Stomach (tissue), 9 donors: ENCODE results near the gene ADGRA1. TPM values are rescaled to one million over a fixed set of nuclear protein-coding genes. Genes with fewer than 3 reads are reported as not detected.
"Not testable (repeated sequence)": the region's sequence is repeated elsewhere in the genome, so short reads cannot be mapped to it uniquely, and the experiment has no call there.

ENCODE experiments used
- DNase-seq, 2 donors: peaks; one replicate each; pipeline versions ENCODE4 v3.0.0 to v3.0.0-alpha.2; 2013 to 2019
- H3K27ac ChIP-seq, 5 donors: fragments of 200-600 bp in 4 of 5; sonication (generic) in 4 of 5; one replicate each; pipeline ENCODE4 v1.5.1; 2013 to 2019; ENCODE audit warnings: mild to moderate bottlenecking in 1 of 5, moderate library complexity in 1 of 5
- H3K27me3 ChIP-seq, 3 donors: fragments of 200-600 bp; sonication (generic); one replicate each; pipeline ENCODE4 v1.5.1; 2017 to 2019; ENCODE audit warnings: mixed run types in 1 of 3
- H3K36me3 ChIP-seq, 4 donors: fragments of 200-600 bp; sonication (generic); 1 replicate in 3 of 4; 2 replicates in 1 of 4; pipeline ENCODE4 v1.5.1; 2016 to 2019
- H3K4me1 ChIP-seq, 4 donors: fragments of 200-600 bp; sonication (generic); one replicate each; pipeline ENCODE4 v1.5.1; 2016 to 2019
- H3K4me3 ChIP-seq, 4 donors: fragments of 200-600 bp; sonication (generic) in 3 of 4; one replicate each; pipeline ENCODE4 v1.5.1; 2016 to 2019; ENCODE audit warnings: mild to moderate bottlenecking in 1 of 4
- H3K9me3 ChIP-seq, 4 donors: fragments of 200-600 bp; sonication (generic); one replicate each; pipeline ENCODE4 v1.5.1; 2016 to 2019
- CTCF ChIP-seq, 7 experiments: fragments of 450-650 bp in 4 of 7; fragments of 200-600 bp in 3 of 7; sonication (generic) in 3 of 7; IDR thresholded peaks; one replicate each; pipeline ENCODE4 v1.5.1; 2016 to 2019; ENCODE audit warnings: antibody characterized with exemption in 7 of 7, control low read depth in 2 of 7, mild to moderate bottlenecking in 1 of 7
- EP300 ChIP-seq: sonication (generic); formaldehyde crosslinking; IDR thresholded peaks from one replicate; pipeline ENCODE4 v1.6.1; 2017; ENCODE audit warnings: antibody characterized with exemption
- POLR2A ChIP-seq, 4 donors: fragments of 450-650 bp; IDR thresholded peaks; one replicate each; pipeline ENCODE4 v1.6.1; 2016; ENCODE audit warnings: antibody characterized with exemption in 4 of 4, control low read depth in 2 of 4, mild to moderate bottlenecking in 1 of 4, moderate library complexity in 1 of 4
- POLR2AphosphoS5 ChIP-seq, 3 donors: sonication (generic); formaldehyde crosslinking; IDR thresholded peaks; one replicate each; pipeline ENCODE4 v1.6.1; 2016; ENCODE audit warnings: antibody characterized with exemption in 3 of 3
- WGBS, 5 donors: extraction: QIAGEN DNeasy Blood & Tissue Kit in 3 of 5; methylation state at CpG; one replicate each; pipeline versions ENCODE4 v1.1.5 to v1.1.7; 2013 to 2018; 5-methylcytosine and 5-hydroxymethylcytosine counted together
- intact Hi-C: fragments of 100-400 bp; cut with DNase I; formaldehyde crosslinking; loops from one replicate; pipeline ENCODE4 v1.15.1; 2023; ENCODE audit warnings: low total_unique reads
- polyA plus RNA-seq, 3 donors: library from polyadenylated mRNA; stranded (reverse); fragments of 200-250 nt; gene quantifications; one replicate each; pipeline ENCODE4 v1.2.3, GENCODE V29; 2013
- total RNA-seq, 5 donors: library from RNA; depleted of rRNA; stranded (reverse); fragments of >200 nt; gene quantifications; one replicate each; pipeline versions ENCODE4 v1.1.0 to v1.2.3, GENCODE V29; 2014 to 2016
- donor health status: healthy with polysubstance abuse.
- donor health status: Bipolar disorder and iron deficiency.
- donor health status: healthy.

The ADGRA1 gene
- total and polyA plus RNA-seq, 8 donors, result under 0.01 to 0.73 (median 0.14) TPM; not detected in 5

- Histone ChIP-seq H3K36me3 (no peaks in the 10 kb centered on the region), H3K4me1 (no peaks in the 10 kb centered on the region), H3K4me3 (no peak overlapping the region), H3K9me3 (no peaks in the 10 kb centered on the region), H3K27me3 (peaks cover 0 to 10% (median 0%) of the 10 kb centered on the region in 3 donors), H3K27ac (no peak overlapping the region)
- intact Hi-C loops, result no loop called here
- WGBS, 5 donors, result 66 to 83% (median 76%) methylated on average over 15 to 20 of the region's 20 CpGs
- no peak for DNase-seq
- TF ChIP-seq EP300, result no peak
- TF ChIP-seq CTCF (IDR thresholded peaks at IDR 0.05), result no peak
- TF ChIP-seq POLR2A (IDR thresholded peaks at IDR 0.05), result no peak
- TF ChIP-seq POLR2AphosphoS5 (IDR thresholded peaks at IDR 0.05), result no peak
These were observed 45.9 kb downstream of the ADGRA1 start for GRCh38 chr10:133133471-133134231.

GRCh38 chr10:133134411-133135115, 46.8 kb downstream of the ADGRA1 start:
- Histone ChIP-seq H3K4me1 (no peaks in the 10 kb centered on the region), H3K4me3 (no peak overlapping the region), H3K27me3 (peaks cover 0 to 14% (median 0%) of the 10 kb centered on the region in 3 donors), H3K9me3 (no peaks in the 10 kb centered on the region), H3K36me3 (no peaks in the 10 kb centered on the region), H3K27ac (no peak overlapping the region)
- intact Hi-C loops, result no loop called here
- no peak for DNase-seq
- TF ChIP-seq POLR2AphosphoS5 (IDR thresholded peaks at IDR 0.05) (no peak), CTCF (IDR thresholded peaks at IDR 0.05) (no peak), POLR2A (IDR thresholded peaks at IDR 0.05) (no peak), EP300 (no peak)
- WGBS, 5 donors, result 64 to 79% (median 67%) methylated on average over 20 of the region's 20 CpGs

GRCh38 chr10:133135116-133135465, 47.4 kb downstream of the ADGRA1 start:
- H3K4me1 ChIP-seq, result no peaks in the 10 kb centered on the region
- TF ChIP-seq EP300 (no peak), CTCF (IDR thresholded peaks at IDR 0.05) (no peak), POLR2AphosphoS5 (IDR thresholded peaks at IDR 0.05) (no peak), POLR2A (IDR thresholded peaks at IDR 0.05) (no peak)
- H3K27ac ChIP-seq, result no peak overlapping the region
- DNase-seq, result no peak
- WGBS, 5 donors, result 48 to 91% (median 55%) methylated on average over 6 to 8 of the region's 8 CpGs
- H3K36me3 ChIP-seq, result no peaks in the 10 kb centered on the region
- intact Hi-C loops, result no loop called here
- H3K9me3 ChIP-seq, result no peaks in the 10 kb centered on the region
- no peak overlapping the region for H3K4me3 ChIP-seq
- H3K27me3 ChIP-seq, result peaks cover 0 to 20% (median 0%) of the 10 kb centered on the region in 3 donors

GRCh38 chr10:133137486-133138145, 49.9 kb downstream of the ADGRA1 start:
- H3K4me1 ChIP-seq, H3K27ac ChIP-seq, intact Hi-C loops, H3K36me3 ChIP-seq, H3K4me3 ChIP-seq, H3K9me3 ChIP-seq, DNase-seq: not testable (repeated sequence)
- peaks cover 0 to 45% (median 24%) of the 10 kb centered on the region in 3 donors for H3K27me3 ChIP-seq
- 81 to 86% methylated on average over 12 of the region's 12 CpGs; no CpG with 5 or more reads in 3 of the 5 donors for WGBS, 5 donors
